Stimulated activated CD4-positive, alpha-beta T cell treated with anti-CD3 and anti-CD28 coated beads, Interleukin-2, amount 100 ng/mL, for 48 hours (primary cell): ENCODE data around the gene GALNT9.
"Not testable (repeated sequence)": the region's sequence is repeated elsewhere in the genome, so short reads cannot be mapped to it uniquely, and the experiment has no call there.

ENCODE experiments used
- DNase-seq, 2 donors: peaks; one replicate each; pipeline ENCODE4 v3.0.0-alpha.2; 2020

Gene GALNT9

GRCh38 chr12:132311201-132311915, 18.0 kb downstream of the GALNT9 start:
- DNase-seq = no peak

- no peak for DNase-seq
Observed at GRCh38 chr12:132310181-132311040, 19.0 kb downstream of the GALNT9 start.

- DNase-seq = no peak
Observed at GRCh38 chr12:132309596-132310086, 19.7 kb downstream of the GALNT9 start.

- no peak for DNase-seq
Observed at GRCh38 chr12:132308853-132309595, 20.4 kb downstream of the GALNT9 start.

GRCh38 chr12:132307976-132308852, 21.2 kb downstream of the GALNT9 start:
- DNase-seq = no peak

GRCh38 chr12:132306885-132307191, 22.6 kb downstream of the GALNT9 start:
- DNase-seq = no peak

GRCh38 chr12:132305991-132306884, 23.2 kb downstream of the GALNT9 start:
- no peak for DNase-seq

GRCh38 chr12:132305560-132305966, 23.8 kb downstream of the GALNT9 start:
- no peak for DNase-seq

GRCh38 chr12:132304866-132305265, 24.5 kb downstream of the GALNT9 start:
- not testable (repeated sequence) for DNase-seq

- DNase-seq = not testable (repeated sequence)
Observed at GRCh38 chr12:132303853-132304373, 25.5 kb downstream of the GALNT9 start.

- no peak for DNase-seq
Observed at GRCh38 chr12:132302466-132303358, 26.7 kb downstream of the GALNT9 start.

- DNase-seq = no peak
Observed at GRCh38 chr12:132300789-132301722, 28.3 kb downstream of the GALNT9 start.

GRCh38 chr12:132296063-132296462, 33.3 kb downstream of the GALNT9 start:
- no peak for DNase-seq

GRCh38 chr12:132295561-132295960, 33.8 kb downstream of the GALNT9 start:
- DNase-seq = not testable (repeated sequence)

- DNase-seq = no peak
Observed at GRCh38 chr12:132295101-132295526, 34.3 kb downstream of the GALNT9 start.

GRCh38 chr12:132294121-132295034, 35.0 kb downstream of the GALNT9 start:
- DNase-seq = no peak
